AG04450 (cell line): ENCODE results near the gene VSIG10L2. TPM values are rescaled to one million over a fixed set of nuclear protein-coding genes. Genes with fewer than 3 reads are reported as not detected.

Experiments used
- CTCF ChIA-PET: fragments of 300-600, 350-600 bp; formaldehyde crosslinking; extraction: SDS; loops from one replicate; lab custom pipeline; 2022; ENCODE audit warnings: antibody characterized with exemption, inconsistent platforms; lab: Charles Lee
- POLR2A ChIA-PET: fragments of 350-600 bp; formaldehyde crosslinking; extraction: SDS; loops from one replicate; lab custom pipeline; 2021; ENCODE audit warnings: antibody characterized with exemption, inconsistent platforms; lab: Yijun Ruan, JAX
- DNase-seq: peaks from one replicate; pipeline ENCODE4 v3.0.0-alpha.2; 2011; ENCODE audit warnings: low read depth, low spot score
- H3K27ac ChIP-seq: one replicate; pipeline ENCODE4 v1.5.1; 2012; ENCODE audit warnings: low read depth, low read length, control low read depth
- H3K27me3 ChIP-seq: one replicate; pipeline ENCODE4 v1.6.0; 2012; ENCODE audit warnings: low read length; ENCODE audit not compliant: control insufficient read depth, insufficient read depth
- H3K4me3 ChIP-seq: 2 replicates; pipeline ENCODE4 v1.5.1; 2011; ENCODE audit warnings: mild to moderate bottlenecking, low read depth, low read length, control low read depth
- H3K9me3 ChIP-seq: 2 replicates; pipeline ENCODE4 v1.5.1; 2012; ENCODE audit warnings: low read length; ENCODE audit not compliant: control insufficient read depth, insufficient read depth
- CTCF ChIP-seq: IDR thresholded peaks from 2 replicates; pipeline ENCODE4 v1.5.1; 2011; ENCODE audit warnings: low read depth, low read length, control low read depth, inconsistent platforms
- polyA plus RNA-seq: library from polyadenylated mRNA; depleted of rRNA; stranded (reverse); fragments of >200 nt; gene quantifications from 2 replicates; pipeline ENCODE4 v1.2.3, GENCODE V29; 2011

VSIG10L2 gene
- polyA plus RNA-seq, 1 experiment: not detected

DNA sequence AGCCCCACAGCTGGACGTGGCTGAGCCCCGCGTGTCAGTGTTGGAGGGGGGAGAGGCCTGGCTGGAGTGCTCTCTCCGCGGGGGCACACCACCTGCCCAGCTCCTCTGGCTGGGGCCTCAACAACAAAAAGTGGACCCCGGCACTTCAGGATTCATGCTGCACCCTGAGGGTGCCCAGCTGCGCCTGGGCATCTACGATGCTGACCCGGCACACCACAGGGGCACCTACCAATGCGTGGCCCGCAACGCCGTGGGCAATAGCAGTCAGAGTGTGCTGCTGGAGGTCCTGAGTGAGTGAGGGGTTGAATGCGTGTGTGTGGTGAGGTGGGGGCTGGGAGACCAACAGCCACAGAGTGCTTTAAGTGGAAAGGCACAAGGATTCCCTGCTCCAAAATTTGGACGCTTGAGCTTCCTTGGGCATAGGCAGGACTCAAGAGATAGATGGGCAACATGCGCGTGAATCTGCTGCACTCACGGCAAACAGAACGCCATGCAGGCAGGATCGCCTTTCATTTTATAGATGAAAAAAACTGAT, 7.6 kb downstream of the VSIG10L2 start:
- H3K27ac ChIP-seq: no peak overlapping the region
- TF ChIP-seq CTCF: no peak
- CTCF ChIA-PET: interaction anchor here (1.6 kb wide), 1 partner anchor 240 kb away, joined by 4 read pairs; no protein-coding TSS in a partner anchor
- no peak for DNase-seq
- H3K4me3 ChIP-seq: no peak overlapping the region
- POLR2A ChIA-PET: no interaction called here
- peaks cover 33% of the 10 kb centered on the region for H3K27me3 ChIP-seq
- no peaks in the 10 kb centered on the region; the same call in 1 of the 2 replicates for H3K9me3 ChIP-seq

DNA sequence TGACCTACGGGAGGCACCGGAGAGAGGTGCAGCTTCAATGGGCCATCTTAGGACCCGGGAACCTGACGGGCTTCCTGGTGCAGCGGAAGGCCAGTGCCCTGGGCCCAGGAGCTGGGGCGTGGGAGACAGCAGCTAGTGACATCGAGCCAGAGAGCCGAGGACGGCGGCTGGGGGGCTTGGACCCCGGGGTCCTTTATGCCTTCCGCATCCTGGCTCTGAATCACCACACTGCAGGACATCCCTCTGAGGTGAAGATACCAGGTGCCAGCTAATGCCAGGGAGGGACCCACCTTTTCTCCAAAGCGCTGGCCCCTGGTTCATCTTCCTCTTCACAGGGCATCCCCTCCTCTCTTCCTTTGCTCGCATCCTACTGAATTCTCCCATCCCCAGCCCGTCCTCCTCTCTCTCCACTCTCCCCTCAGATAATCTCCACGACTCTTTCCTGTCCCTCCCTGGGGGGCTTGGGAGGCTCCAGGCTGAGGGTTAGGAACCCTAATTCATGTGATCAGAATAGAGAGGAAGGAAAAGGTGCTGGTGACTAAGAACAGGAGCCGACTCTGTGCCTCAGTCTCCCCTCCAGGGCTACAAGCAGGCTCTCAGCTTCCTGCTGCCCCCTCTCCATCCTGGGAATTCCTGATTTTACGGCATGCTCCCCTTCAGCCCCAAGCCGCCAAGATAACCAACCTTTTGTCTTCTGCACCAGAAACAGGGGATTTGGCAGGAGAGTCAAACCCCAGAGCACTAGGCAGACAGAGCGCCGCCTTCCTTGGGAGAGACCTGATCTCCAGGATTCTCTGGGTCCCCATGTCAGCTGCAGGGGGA, 8.5 kb downstream of the VSIG10L2 start:
- ChIA-PET POLR2A (no interaction called here), CTCF (interaction anchor here (1.6 kb wide), 1 partner anchor 239 kb away, joined by 4 read pairs; no protein-coding TSS in a partner anchor)
- no peaks in the 10 kb centered on the region; the same call in 1 of the 2 replicates for H3K9me3 ChIP-seq
- H3K27me3 ChIP-seq: peaks cover 33% of the 10 kb centered on the region
- no peak overlapping the region for H3K27ac ChIP-seq
- no peak overlapping the region for H3K4me3 ChIP-seq
- TF ChIP-seq CTCF: no peak
- DNase-seq: no peak

DNA sequence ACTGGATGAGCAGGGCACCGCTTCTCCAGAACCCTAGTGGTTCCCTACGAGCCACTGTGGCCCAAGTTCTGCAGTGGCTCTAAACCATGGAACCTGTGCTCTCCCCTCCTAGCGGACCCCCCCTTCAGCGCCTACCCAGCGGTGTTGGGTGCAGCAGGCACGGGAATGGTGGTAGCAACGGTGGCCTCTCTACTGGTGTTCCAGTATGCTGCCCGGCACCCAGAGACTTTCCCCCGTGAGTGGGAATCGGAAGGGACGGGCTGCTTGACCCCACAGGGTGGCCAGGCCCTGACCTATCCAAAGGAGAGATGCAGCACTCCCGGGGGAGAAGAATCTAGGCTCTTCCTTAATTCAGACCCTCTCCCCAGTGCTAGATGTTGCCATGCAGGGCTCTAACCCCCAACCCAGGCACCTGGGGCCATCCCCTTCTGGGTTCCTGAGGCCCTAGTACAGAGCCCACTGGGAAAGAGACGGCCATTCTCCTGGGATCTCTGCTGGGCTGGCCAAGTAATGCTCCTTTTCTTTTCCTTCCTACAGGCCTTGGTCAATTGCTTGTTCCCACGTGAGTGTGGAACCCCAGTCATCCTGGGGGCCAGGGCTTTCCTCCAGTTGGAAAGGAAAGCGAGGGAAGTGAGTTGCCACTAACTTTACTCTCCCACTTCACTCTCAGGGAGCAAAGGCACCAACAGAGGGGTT, 9.2 kb downstream of the VSIG10L2 start:
- CTCF ChIA-PET: no interaction called here
- POLR2A ChIA-PET: no interaction called here

GRCh38 chr11:125955856-125956255, 10.0 kb downstream of the VSIG10L2 start:
- Histone ChIP-seq H3K27me3 (peaks cover 34% of the 10 kb centered on the region), H3K27ac (no peak overlapping the region), H3K9me3 (no peaks in the 10 kb centered on the region; the same call in 1 of the 2 replicates), H3K4me3 (no peak overlapping the region)
- TF ChIP-seq CTCF: no peak
- POLR2A ChIA-PET: no interaction called here
- no peak for DNase-seq
- CTCF ChIA-PET: no interaction called here

More for the DNA sequence above, 9.2 kb downstream of the VSIG10L2 start:
- no peak for DNase-seq
- Histone ChIP-seq H3K27me3 (peaks cover 37% of the 10 kb centered on the region), H3K27ac (no peak overlapping the region), H3K9me3 (no peaks in the 10 kb centered on the region; the same call in 1 of the 2 replicates), H3K4me3 (no peak overlapping the region)
- no peak for TF ChIP-seq CTCF
